GM19035 (cell line): ENCODE measurements around the gene DYNC1H1.
"Not testable (repeated sequence)": the region's sequence is repeated elsewhere in the genome, so short reads cannot be mapped to it uniquely, and the experiment has no call there.

Source experiments
- ATAC-seq: cut with Tn5 transposase; IDR thresholded peaks from one replicate; pipeline ENCODE4 v1.9.1; 2021; ENCODE audit not compliant: unreplicated experiment

DYNC1H1 gene

DNA sequence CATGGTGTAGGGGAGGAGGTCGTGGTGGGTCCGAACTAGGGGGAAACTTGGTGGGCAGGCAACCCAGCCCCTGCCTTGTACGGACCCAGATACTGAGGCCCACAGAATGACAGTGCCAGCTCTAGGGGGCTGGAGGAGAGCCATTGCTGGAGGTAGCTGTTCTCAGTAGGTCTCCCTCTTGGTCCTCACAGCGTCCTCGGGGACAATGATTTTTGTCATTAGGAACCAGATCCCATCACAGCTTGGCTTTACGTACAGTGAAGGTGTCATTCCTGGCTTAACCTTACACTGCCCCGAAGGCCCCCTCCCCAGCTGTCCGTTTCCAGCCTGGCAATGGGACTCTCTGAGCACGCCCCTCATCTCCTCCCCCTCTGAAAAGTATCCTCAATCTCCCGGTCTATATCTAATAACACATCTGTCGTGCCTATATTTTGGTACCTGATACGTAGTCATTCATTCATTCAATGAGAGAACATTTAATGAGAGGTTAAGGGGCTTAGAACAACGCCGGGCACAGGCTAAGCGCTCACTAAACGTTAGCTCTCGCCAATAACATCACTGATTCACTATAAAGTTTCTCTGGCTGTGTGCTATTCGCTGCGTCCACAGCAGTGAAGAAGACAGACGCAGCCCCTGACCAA lies 597 bp upstream of the DYNC1H1 start:
- no peak for ATAC-seq

DNA sequence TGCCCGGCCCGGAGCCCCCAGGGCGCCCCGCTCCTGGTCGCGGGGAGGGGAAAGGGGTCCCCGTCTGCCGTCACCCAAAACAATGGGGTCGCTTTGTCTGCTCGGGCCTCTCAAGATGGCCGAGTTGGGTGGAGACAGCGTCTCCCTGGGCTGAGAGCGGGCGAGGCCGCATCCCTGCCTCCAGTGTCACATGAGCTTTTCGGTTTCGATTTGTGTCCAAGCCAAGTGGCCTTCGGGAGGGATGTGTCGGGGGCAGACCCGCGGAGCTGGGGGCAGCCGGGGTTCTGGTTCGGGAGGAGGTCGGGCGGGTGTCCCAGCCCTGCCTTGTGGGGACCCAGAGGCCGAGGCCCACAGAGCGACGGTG lies 790 bp downstream of the DYNC1H1 start:
- ATAC-seq: peak; percentile 25

DNA sequence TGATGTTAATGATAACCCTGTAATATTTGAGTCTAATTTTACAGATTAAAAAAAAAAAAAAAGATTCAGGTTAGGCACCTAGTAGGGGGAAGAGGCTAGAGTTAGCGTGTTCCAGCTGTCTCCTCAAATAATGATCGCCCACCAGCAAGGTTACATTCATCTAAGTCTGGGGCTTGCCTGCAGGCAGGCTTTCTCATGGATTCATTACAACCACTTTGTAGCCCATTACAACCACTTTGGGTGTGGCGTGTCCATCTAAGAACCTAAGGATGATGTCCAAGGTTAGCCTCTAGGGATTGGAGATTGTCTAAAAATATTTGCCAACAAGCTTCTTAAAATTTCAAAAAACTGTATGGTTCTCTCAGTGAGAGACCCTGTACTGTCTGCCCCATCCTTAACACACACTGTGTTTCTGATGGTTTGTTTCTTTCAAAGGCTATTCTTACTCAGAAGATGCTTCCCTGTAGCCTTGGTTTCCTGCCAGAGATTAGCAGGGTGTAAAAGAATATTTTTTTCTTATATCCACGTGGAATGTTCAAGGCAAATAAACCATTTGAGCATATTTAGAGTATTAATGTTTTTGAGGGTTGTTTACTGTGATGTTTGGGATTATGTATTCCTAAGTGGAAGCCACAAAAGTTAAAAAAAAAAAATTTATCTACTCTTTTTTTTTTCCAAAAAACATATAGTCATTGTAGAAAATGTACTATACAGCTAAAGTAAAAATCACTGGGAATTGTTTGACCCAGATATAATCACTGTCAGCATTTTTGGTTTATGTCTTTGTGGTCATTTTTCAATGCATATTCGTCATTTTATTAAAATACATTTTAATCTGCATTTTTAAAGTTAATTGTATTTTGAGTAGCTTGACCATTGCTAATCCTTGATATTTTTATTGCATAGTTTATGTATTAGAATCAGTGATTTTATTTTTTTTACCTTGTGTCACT lies 1.7 kb downstream of the DYNC1H1 start:
- ATAC-seq: no peak

DNA sequence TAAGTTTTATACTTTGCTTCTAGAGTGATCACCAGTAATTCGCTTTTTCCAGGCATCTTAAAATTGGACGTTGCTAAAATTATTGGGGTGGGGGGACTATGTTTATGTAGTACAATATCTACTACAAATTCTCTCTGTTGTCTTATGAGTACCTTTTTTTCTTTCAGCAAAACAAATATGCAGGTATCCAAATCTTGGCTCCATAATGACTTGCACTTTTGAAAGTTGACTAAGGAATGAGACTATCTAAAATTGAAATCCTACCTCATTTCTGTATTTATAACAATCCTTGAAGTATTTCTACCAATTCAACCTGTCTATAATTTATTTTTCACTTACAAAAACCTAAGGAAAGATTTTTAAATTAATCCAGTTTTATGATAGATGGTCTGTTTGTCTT lies 2.4 kb downstream of the DYNC1H1 start:
- ATAC-seq: no peak

DNA sequence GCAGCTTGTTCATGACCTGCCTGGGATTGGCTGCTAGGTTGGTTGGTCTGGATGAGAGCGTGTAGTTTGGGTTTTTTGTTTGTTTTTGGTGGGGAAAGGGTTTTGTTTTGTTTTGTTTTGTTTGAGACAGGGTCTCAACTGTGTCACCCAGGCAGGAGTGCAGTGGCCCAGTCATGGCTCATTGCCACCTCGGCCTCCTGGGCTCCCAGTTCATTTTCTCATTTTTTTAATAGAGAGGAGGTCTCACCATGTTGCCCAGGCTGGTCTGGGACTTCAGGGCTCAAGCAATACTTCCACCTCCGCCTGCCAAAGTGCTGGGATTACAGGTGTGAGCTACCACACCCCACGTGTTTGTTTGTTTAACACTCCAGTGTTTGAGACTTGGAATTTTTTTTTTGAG lies 3.8 kb downstream of the DYNC1H1 start:
- no peak for ATAC-seq

GRCh38 chr14:101969481-101969880 lies 5.1 kb downstream of the DYNC1H1 start:
- no peak for ATAC-seq

GRCh38 chr14:101970830-101971400 lies 6.5 kb downstream of the DYNC1H1 start:
- no peak for ATAC-seq

DNA sequence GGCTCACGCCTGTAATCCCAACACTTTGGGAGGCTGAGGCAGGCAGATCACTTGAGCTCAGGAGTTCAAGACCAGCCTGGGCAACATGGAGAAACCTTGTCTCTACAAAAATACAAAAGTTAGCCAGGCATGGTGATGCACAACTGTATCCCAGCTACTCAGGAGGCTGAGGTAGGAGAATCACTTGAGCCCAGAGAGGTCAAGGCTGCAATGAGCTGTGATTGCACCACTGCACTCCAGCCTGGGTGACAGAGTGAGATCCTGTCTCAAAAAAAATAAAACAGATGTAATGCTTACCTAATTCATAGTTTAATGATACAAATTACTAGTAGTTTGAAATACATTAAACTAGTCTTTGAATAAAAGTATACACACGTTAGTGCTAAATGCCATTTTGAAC lies 7.1 kb downstream of the DYNC1H1 start:
- ATAC-seq: not testable (repeated sequence)

DNA sequence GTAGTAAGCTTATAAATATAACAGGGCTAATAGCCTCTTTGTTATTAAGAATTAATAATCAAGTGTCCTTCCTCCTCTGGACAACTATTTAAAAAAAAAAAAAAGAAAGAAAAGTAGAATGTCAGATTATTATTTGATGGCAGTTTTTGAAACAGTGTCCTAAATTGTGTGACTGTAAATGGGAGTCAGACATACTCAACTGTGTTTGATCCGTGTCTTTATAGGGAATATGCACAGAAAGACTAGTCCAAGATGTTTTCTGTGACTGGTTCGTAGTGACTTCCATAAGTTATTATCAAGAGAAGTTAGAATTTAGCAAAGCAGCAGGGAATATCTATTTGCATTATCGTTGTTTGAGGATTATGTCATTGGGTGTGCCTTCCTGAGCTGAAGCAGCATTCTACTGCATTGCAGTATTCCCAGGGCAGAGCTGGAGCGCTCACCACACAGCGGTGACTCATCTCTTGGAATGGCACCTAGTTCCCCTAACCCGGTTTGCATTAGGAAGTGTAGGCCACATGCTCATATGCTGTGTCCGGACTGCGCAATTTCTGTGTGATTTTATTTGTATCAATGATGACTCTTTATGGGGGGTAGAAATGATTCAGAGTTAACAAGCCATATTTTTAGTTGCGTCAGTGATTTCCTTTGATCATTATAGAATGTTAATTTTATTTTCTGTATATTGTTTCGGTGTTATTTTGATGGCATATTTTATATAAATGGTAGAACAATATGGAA lies 7.9 kb downstream of the DYNC1H1 start:
- no peak for ATAC-seq

GRCh38 chr14:101973356-101973755 lies 9.0 kb downstream of the DYNC1H1 start:
- no peak for ATAC-seq

GRCh38 chr14:101975231-101975630 lies 10.9 kb downstream of the DYNC1H1 start:
- no peak for ATAC-seq

GRCh38 chr14:101977311-101978071 lies 13.1 kb downstream of the DYNC1H1 start:
- no peak for ATAC-seq

GRCh38 chr14:101979666-101980065 lies 15.3 kb downstream of the DYNC1H1 start:
- ATAC-seq: no peak

GRCh38 chr14:101980251-101980650 lies 15.9 kb downstream of the DYNC1H1 start:
- ATAC-seq: no peak

DNA sequence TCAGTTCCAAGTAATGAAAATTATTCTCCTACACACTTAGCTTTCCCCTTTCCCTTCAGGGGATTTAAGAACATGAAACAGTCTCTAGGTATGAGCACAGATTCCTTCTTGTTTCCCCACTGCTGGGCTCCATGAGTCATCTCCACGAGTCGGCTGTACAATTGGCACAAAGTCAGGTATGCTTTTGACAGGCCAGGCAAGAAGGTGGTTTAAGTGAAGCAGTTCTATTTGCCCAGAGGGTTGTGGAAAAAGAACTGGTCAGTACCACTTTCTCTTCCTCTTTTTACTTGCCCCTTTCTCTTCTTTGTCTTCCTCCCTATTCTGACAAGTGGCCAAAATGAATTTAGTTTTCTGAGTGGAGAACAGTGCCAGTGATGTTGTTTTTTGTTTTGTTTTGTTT lies 16.3 kb downstream of the DYNC1H1 start:
- peak; percentile 73 for ATAC-seq

DNA sequence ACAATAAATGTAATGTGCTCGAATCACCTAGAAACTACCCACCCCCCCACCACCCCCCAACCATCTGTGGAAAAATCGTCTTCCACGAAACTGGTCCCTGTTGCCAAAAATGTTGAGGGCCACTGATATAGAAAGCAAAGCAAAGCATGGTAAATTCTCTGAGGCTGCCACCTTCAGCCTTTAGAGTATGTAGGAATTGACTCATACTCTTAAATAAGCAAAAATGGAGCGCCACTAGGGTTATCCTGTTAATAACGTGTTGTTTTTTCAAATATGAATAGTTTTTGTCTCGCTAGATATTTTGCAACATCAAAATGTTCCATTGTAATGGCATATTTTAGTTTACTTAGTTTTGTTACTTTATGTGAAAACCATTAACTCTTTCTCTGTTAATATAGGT lies 18.2 kb downstream of the DYNC1H1 start:
- no peak for ATAC-seq

DNA sequence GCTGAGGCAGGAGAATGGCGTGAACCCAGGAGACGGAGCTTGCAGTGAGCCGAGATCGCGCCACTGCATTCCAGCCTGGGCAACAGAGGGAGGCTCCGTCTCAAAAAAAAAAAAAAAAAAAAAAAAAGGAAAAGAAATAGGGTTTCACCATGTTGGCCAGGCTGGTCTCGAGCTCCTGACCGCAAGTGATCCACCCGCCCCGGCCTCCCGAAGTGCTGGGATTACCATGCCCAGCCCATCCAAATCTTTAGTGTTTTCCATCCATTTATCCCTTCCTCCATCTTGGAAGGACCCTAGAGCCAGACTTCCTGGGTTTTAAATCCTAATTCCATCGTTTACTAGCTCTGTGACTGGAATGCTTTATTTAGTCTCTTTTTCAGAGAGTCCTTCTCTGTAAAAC lies 20.5 kb downstream of the DYNC1H1 start:
- ATAC-seq: not testable (repeated sequence)

DNA sequence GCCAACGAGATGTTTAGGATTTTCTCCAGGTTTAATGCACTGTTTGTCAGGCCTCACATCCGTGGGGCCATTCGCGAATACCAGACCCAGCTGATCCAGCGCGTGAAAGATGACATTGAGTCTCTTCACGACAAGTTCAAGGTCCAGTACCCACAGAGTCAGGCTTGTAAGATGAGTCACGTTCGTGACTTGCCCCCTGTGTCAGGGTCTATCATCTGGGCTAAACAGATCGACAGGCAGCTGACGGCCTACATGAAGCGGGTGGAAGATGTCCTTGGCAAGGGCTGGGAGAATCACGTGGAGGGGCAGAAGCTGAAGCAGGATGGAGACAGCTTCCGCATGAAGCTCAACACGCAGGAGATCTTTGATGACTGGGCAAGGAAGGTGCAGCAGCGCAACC lies 21.6 kb downstream of the DYNC1H1 start:
- no peak for ATAC-seq

GRCh38 chr14:101986953-101987352 lies 22.6 kb downstream of the DYNC1H1 start:
- no peak for ATAC-seq

DNA sequence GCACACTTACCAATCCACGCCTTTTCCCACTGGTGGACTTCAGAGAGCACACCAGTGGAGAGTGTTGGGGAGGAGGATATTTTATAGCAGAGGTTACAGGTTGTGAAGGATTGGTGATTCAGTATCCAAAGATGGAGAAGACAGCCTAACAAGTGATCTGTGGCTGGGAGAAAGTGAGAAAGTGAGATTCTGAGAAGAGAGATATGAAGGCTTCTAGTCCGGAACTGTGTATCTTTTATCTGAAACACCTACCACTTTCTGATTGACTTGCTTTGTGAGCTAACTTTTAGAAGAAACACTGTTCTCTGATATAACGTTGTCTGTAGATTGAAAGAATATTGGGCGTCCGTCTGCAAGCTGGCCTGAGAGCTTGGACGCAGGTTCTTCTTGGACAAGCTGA lies 24.0 kb downstream of the DYNC1H1 start:
- no peak for ATAC-seq

- no peak for ATAC-seq
These were observed 27.0 kb downstream of the DYNC1H1 start for GRCh38 chr14:101991352-101991751.
